ENCODE measurements around the gene ARL17A. TPM values are rescaled to one million over a fixed set of nuclear protein-coding genes. Genes with fewer than 3 reads are reported as not detected.
"Not testable (repeated sequence)": the region's sequence is repeated elsewhere in the genome, so short reads cannot be mapped to it uniquely, and the experiment has no call there.

The ARL17A gene
- total RNA-seq (10 to 100 TPM; 45.9 to 49.4 TPM), polyA plus RNA-seq (10 to 100 TPM in 1 of 2 donors, 1 to 10 TPM in 1; 8.2 to 10.8 TPM)

DNA sequence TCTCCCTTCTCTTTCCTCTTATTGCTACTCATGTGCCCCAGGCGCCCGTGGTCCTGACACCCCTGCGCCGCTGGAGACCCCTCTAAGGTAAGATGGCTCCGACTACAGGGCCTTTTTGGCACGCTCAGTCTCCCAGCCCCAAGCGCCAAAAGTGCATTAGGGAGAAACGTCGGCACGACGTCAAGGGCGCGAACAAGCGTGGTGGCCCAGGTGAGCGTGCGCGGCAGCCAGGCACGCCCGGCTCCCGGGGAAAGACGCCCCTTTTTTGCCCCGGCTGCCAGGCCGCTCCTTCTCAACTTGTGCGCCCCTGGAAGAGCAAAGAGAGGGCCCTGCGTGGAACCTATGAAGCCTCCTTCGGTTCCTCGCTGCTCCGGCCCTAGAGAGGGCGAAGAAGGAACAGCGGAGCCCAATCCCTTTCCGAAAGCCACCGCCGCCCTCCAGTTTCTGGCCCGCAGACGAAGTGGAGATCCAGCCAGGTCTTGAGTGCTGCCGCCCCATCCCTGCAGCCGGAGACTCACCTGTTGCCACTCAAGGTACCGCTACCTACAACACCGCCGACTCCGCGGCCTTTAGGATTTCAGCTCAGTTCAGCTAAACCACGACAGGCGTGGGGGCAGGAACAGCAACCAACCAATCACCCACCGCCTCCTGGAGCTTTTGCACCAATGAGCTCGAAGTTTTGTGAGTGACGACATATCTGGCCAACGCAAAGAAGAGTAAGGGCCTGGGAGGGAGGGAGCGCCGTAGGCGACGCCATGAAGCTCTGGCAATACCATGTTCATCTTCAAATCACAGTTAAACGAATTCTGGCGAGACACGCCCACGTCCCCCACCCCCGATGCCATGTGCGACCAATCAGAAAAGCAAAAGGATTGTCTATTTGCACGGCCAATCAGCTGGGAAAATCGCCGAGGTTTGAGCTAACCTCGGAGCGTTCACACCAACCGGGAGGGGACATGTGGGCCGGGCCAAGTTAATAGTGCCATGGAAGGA lies at the start of gene ARL17A:
ARL17A (minus strand) TSS at position 609 of the 993 bp plus-strand sequence. CDS start 3,369 bp downstream, outside the sequence.
- H3K4me3 Mint-ChIP-seq: peak within 1 kb of the TSS in 6 of 8 donors; percentile 27 to 67 (median 52)
- H3K27ac Mint-ChIP-seq; CTCF ChIA-PET (ENCODE audit: partially characterized antibody); H3K36me3 Mint-ChIP-seq; H3K4me3 ChIP-seq (ENCODE audit: low read length in 2 of 2); intact Hi-C loops (cut with micrococcal nuclease); H3K27ac ChIP-seq (ENCODE audit: low read depth, low read length); H3K36me3 ChIP-seq (ENCODE audit: insufficient read depth, low read length); H3K4me1 ChIP-seq (ENCODE audit: insufficient read depth, low read length); H3K9me3 Mint-ChIP-seq; H3K4me1 Mint-ChIP-seq; H3K9me3 ChIP-seq (ENCODE audit: control insufficient read depth in 1 of 2, low read length in 2 of 2); POLR2A ChIA-PET (ENCODE audit: partially characterized antibody); H3K27me3 Mint-ChIP-seq; H3K27me3 ChIP-seq (ENCODE audit: insufficient read depth, low read length): not testable (repeated sequence)
- DNase-seq: peak; percentile 81 to 96 (median 89)

- POLR2A ChIA-PET (ENCODE audit: partially characterized antibody): not testable (repeated sequence)
Measured at GRCh38 chr17:46628753-46629436, 49.4 kb upstream of the ARL17A start.

GRCh38 chr17:46627452-46627851 lies 48.0 kb upstream of the ARL17A start:
- DNase-seq; CTCF ChIA-PET (ENCODE audit: partially characterized antibody); H3K4me1 ChIP-seq (ENCODE audit: insufficient read depth, low read length); H3K9me3 ChIP-seq (ENCODE audit: control insufficient read depth in 1 of 2, low read length in 2 of 2); POLR2A ChIA-PET (ENCODE audit: partially characterized antibody); H3K27me3 Mint-ChIP-seq; H3K27ac ChIP-seq (ENCODE audit: low read depth, low read length); H3K27ac Mint-ChIP-seq; H3K9me3 Mint-ChIP-seq; H3K4me3 Mint-ChIP-seq; H3K4me3 ChIP-seq (ENCODE audit: low read length in 2 of 2); H3K4me1 Mint-ChIP-seq; H3K27me3 ChIP-seq (ENCODE audit: insufficient read depth, low read length); intact Hi-C loops (cut with micrococcal nuclease); H3K36me3 ChIP-seq (ENCODE audit: insufficient read depth, low read length); H3K36me3 Mint-ChIP-seq: not testable (repeated sequence)

More at GRCh38 chr17:46628753-46629436, 49.4 kb upstream of the ARL17A start:
- H3K4me3 ChIP-seq (ENCODE audit: low read length in 2 of 2); H3K4me1 ChIP-seq (ENCODE audit: insufficient read depth, low read length); CTCF ChIA-PET (ENCODE audit: partially characterized antibody); H3K9me3 Mint-ChIP-seq; H3K9me3 ChIP-seq (ENCODE audit: control insufficient read depth in 1 of 2, low read length in 2 of 2); H3K4me1 Mint-ChIP-seq; DNase-seq; H3K4me3 Mint-ChIP-seq; H3K27ac ChIP-seq (ENCODE audit: low read depth, low read length); H3K27me3 Mint-ChIP-seq; intact Hi-C loops (cut with micrococcal nuclease); H3K36me3 Mint-ChIP-seq; H3K27ac Mint-ChIP-seq; H3K27me3 ChIP-seq (ENCODE audit: insufficient read depth, low read length); H3K36me3 ChIP-seq (ENCODE audit: insufficient read depth, low read length): not testable (repeated sequence)

DNA sequence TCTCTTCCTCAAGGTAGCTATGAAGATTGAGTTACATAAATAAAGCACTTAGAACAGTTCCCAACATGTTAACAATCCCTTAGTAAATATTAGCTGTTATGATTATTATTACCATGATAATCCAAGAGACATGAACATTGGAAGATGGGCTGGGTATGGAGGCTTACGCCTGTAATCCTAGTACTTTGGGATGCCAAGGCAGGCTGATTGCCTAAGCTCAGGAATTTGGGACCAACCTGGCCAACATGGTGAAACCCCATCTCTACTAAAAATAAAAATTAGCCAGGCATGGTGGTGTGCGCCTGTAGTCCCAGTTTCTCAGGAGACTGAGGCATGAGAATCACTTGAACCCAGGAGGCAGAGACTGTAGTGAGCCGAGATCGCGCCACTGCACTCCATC lies 45.2 kb upstream of the ARL17A start:
- POLR2A ChIA-PET (ENCODE audit: partially characterized antibody); H3K27me3 Mint-ChIP-seq; DNase-seq; CTCF ChIA-PET (ENCODE audit: partially characterized antibody); H3K9me3 ChIP-seq (ENCODE audit: control insufficient read depth in 1 of 2, low read length in 2 of 2); H3K4me1 ChIP-seq (ENCODE audit: insufficient read depth, low read length); H3K4me1 Mint-ChIP-seq; H3K9me3 Mint-ChIP-seq; H3K27ac ChIP-seq (ENCODE audit: low read depth, low read length); intact Hi-C loops (cut with micrococcal nuclease); H3K27ac Mint-ChIP-seq; H3K36me3 Mint-ChIP-seq; H3K27me3 ChIP-seq (ENCODE audit: insufficient read depth, low read length); H3K4me3 Mint-ChIP-seq; H3K36me3 ChIP-seq (ENCODE audit: insufficient read depth, low read length); H3K4me3 ChIP-seq (ENCODE audit: low read length in 2 of 2): not testable (repeated sequence)

GRCh38 chr17:46623790-46624189 lies 44.3 kb upstream of the ARL17A start:
- H3K4me3 ChIP-seq (ENCODE audit: low read length in 2 of 2); intact Hi-C loops (cut with micrococcal nuclease); H3K36me3 Mint-ChIP-seq; H3K9me3 ChIP-seq (ENCODE audit: control insufficient read depth in 1 of 2, low read length in 2 of 2); DNase-seq; CTCF ChIA-PET (ENCODE audit: partially characterized antibody); H3K36me3 ChIP-seq (ENCODE audit: insufficient read depth, low read length); H3K4me1 Mint-ChIP-seq; POLR2A ChIA-PET (ENCODE audit: partially characterized antibody); H3K9me3 Mint-ChIP-seq; H3K27ac ChIP-seq (ENCODE audit: low read depth, low read length); H3K4me1 ChIP-seq (ENCODE audit: insufficient read depth, low read length); H3K27me3 ChIP-seq (ENCODE audit: insufficient read depth, low read length); H3K4me3 Mint-ChIP-seq; H3K27me3 Mint-ChIP-seq; H3K27ac Mint-ChIP-seq: not testable (repeated sequence)

DNA sequence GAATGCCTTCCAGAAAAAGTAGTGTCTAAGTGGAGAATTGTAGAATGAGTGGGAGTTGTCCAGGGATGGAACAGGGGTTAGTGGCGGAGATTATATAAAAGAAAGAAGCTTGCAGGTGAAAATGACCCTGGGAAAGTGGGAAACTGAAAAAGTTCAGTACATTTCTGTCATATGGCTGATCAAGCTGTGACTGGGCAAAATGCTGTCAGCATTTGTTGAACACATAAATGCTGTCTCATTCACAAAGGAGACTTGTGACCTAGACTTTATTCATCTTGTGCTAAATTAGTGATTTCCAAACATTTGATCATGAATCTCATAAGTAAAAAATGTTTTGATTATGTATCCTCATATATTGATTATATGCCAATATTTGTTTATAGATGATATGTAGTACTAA lies 39.5 kb upstream of the ARL17A start:
- H3K36me3 Mint-ChIP-seq; intact Hi-C loops (cut with micrococcal nuclease); H3K27ac Mint-ChIP-seq; H3K27ac ChIP-seq (ENCODE audit: low read depth, low read length); CTCF ChIA-PET (ENCODE audit: partially characterized antibody); H3K4me1 Mint-ChIP-seq; H3K4me3 ChIP-seq (ENCODE audit: low read length in 2 of 2); DNase-seq; H3K27me3 Mint-ChIP-seq; H3K9me3 Mint-ChIP-seq; H3K4me3 Mint-ChIP-seq; H3K9me3 ChIP-seq (ENCODE audit: control insufficient read depth in 1 of 2, low read length in 2 of 2); POLR2A ChIA-PET (ENCODE audit: partially characterized antibody); H3K27me3 ChIP-seq (ENCODE audit: insufficient read depth, low read length); H3K36me3 ChIP-seq (ENCODE audit: insufficient read depth, low read length); H3K4me1 ChIP-seq (ENCODE audit: insufficient read depth, low read length): not testable (repeated sequence)

- H3K4me3 Mint-ChIP-seq; H3K4me3 ChIP-seq (ENCODE audit: low read length in 2 of 2); H3K27me3 Mint-ChIP-seq; H3K27ac ChIP-seq (ENCODE audit: low read depth, low read length); H3K4me1 Mint-ChIP-seq; H3K9me3 Mint-ChIP-seq; H3K27ac Mint-ChIP-seq; CTCF ChIA-PET (ENCODE audit: partially characterized antibody); H3K36me3 ChIP-seq (ENCODE audit: insufficient read depth, low read length); DNase-seq; H3K9me3 ChIP-seq (ENCODE audit: control insufficient read depth in 1 of 2, low read length in 2 of 2); POLR2A ChIA-PET (ENCODE audit: partially characterized antibody); H3K36me3 Mint-ChIP-seq; intact Hi-C loops (cut with micrococcal nuclease); H3K27me3 ChIP-seq (ENCODE audit: insufficient read depth, low read length); H3K4me1 ChIP-seq (ENCODE audit: insufficient read depth, low read length): not testable (repeated sequence)
Measured at GRCh38 chr17:46617121-46617520, 37.6 kb upstream of the ARL17A start.

All from CD4-positive, alpha-beta memory T cell (primary cell).